Osteoblast (primary cell): ENCODE results near the gene DYRK1A. TPM values are rescaled to one million over a fixed set of nuclear protein-coding genes. Genes with fewer than 3 reads are reported as not detected.

ENCODE experiments used
- DNase-seq: peaks from one replicate; pipeline ENCODE4 v3.0.0; 2011; ENCODE audit warnings: low spot score, mixed read lengths; ENCODE audit not compliant: insufficient read length; ENCODE audit errors: missing footprints
- H2AFZ ChIP-seq: 2 replicates; pipeline ENCODE4 v1.6.0; 2011; ENCODE audit warnings: mild to moderate bottlenecking, low read length
- H3K27ac ChIP-seq: 2 replicates; pipeline ENCODE4 v1.5.1; 2011; ENCODE audit warnings: mild to moderate bottlenecking, low read depth, low read length, moderate library complexity
- H3K27me3 ChIP-seq: 2 replicates; pipeline ENCODE4 v1.6.0; 2012; ENCODE audit warnings: mild to moderate bottlenecking, control low read depth, inconsistent platforms, low read length, moderate library complexity; ENCODE audit not compliant: insufficient read depth
- H3K36me3 ChIP-seq: 2 replicates; pipeline ENCODE4 v1.5.1; 2011; ENCODE audit warnings: mild to moderate bottlenecking, low read length, control low read depth, moderate library complexity; ENCODE audit not compliant: insufficient read depth
- H3K4me1 ChIP-seq: 2 replicates; pipeline ENCODE4 v1.5.1; 2011; ENCODE audit warnings: mild to moderate bottlenecking, low read length, control low read depth, moderate library complexity; ENCODE audit not compliant: insufficient read depth
- H3K4me2 ChIP-seq: 2 replicates; pipeline ENCODE4 v1.6.0; 2011; ENCODE audit warnings: mild to moderate bottlenecking, low read length; ENCODE audit not compliant: insufficient read depth
- H3K4me3 ChIP-seq: fragments of 200-600 bp; sonication (generic); 3 replicates; pipeline ENCODE4 v1.5.1; 2012; ENCODE audit warnings: mild to moderate bottlenecking, low read length, inconsistent platforms; ENCODE audit not compliant: insufficient read depth
- H3K79me2 ChIP-seq: 2 replicates; pipeline ENCODE4 v1.6.0; 2012; ENCODE audit warnings: mild to moderate bottlenecking, low read length, control low read depth, inconsistent platforms; ENCODE audit not compliant: insufficient read depth
- H3K9me3 ChIP-seq: 2 replicates; pipeline ENCODE4 v1.5.1; 2011; ENCODE audit warnings: low read depth, low read length, control low read depth
- H4K20me1 ChIP-seq: 2 replicates; pipeline ENCODE4 v1.6.0; 2012; ENCODE audit warnings: mild to moderate bottlenecking, low read length, control low read depth; ENCODE audit not compliant: insufficient read depth
- CTCF ChIP-seq: IDR thresholded peaks from 2 replicates; pipeline ENCODE4 v1.5.1; 2011; ENCODE audit warnings: mild to moderate bottlenecking, low read depth, low read length, moderate library complexity; ENCODE audit errors: extremely low read depth
- total RNA-seq: library from RNA; depleted of rRNA; stranded (reverse); fragments of >200 nt; gene quantifications from 2 replicates; pipeline ENCODE4 v1.2.3, GENCODE V29; 2012

DYRK1A gene
- total RNA-seq, 1 donor: 99.2 TPM

- DNase-seq: no peak
- no peaks in the 10 kb centered on the region for H3K27me3 ChIP-seq
- no peaks in the 10 kb centered on the region for H3K4me1 ChIP-seq
- no peaks in the 10 kb centered on the region for H3K79me2 ChIP-seq
- H3K4me3 ChIP-seq: no peak overlapping the region
- no peak for TF ChIP-seq CTCF
- H3K9me3 ChIP-seq: peaks cover 6% of the 10 kb centered on the region
- H2AFZ ChIP-seq: no peak overlapping the region
- no peak overlapping the region for H3K4me2 ChIP-seq
- no peaks in the 10 kb centered on the region for H3K36me3 ChIP-seq
- H4K20me1 ChIP-seq: no peaks in the 10 kb centered on the region
- no peak overlapping the region for H3K27ac ChIP-seq
Measured at GRCh38 chr21:37346841-37347430, 19.6 kb upstream of the DYRK1A start.

DNA sequence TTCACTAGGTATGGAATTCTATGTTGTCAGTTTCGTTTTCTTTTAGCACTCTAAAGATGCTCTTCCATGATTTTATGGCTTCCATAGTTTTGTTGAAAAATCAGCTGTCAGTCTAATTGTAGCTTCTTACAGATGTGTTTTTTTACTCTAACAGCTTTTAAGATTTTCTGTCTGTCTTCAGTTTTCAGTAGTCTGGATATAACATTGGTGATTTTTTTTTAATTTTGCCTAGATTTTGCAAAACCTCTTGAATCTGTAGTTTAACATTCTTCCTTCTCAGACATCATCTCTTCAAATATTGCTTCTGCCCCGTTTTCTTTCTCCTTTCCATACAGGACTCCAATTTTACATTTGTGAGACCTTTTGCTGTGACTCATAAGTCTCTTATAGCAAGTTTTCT lies 17.9 kb upstream of the DYRK1A start:
- H3K4me2 ChIP-seq: no peak overlapping the region
- DNase-seq: no peak
- H3K4me3 ChIP-seq: no peak overlapping the region
- H2AFZ ChIP-seq: no peak overlapping the region
- H3K27me3 ChIP-seq: no peaks in the 10 kb centered on the region
- H3K36me3 ChIP-seq: no peaks in the 10 kb centered on the region
- no peak overlapping the region for H3K27ac ChIP-seq
- TF ChIP-seq CTCF: no peak
- peaks cover 6% of the 10 kb centered on the region for H3K9me3 ChIP-seq
- no peaks in the 10 kb centered on the region for H3K79me2 ChIP-seq
- H3K4me1 ChIP-seq: no peaks in the 10 kb centered on the region
- no peaks in the 10 kb centered on the region for H4K20me1 ChIP-seq

GRCh38 chr21:37350472-37350871 lies 16.1 kb upstream of the DYRK1A start:
- no peaks in the 10 kb centered on the region for H3K79me2 ChIP-seq
- H3K4me2 ChIP-seq: no peak overlapping the region
- H3K4me3 ChIP-seq: no peak overlapping the region
- no peaks in the 10 kb centered on the region for H3K36me3 ChIP-seq
- no peaks in the 10 kb centered on the region for H4K20me1 ChIP-seq
- no peak overlapping the region for H3K27ac ChIP-seq
- no peak for DNase-seq
- TF ChIP-seq CTCF: no peak
- no peaks in the 10 kb centered on the region for H3K4me1 ChIP-seq
- peaks cover 6% of the 10 kb centered on the region for H3K9me3 ChIP-seq
- H3K27me3 ChIP-seq: peaks cover 3% of the 10 kb centered on the region
- no peak overlapping the region for H2AFZ ChIP-seq

- no peak overlapping the region for H3K27ac ChIP-seq
- no peak overlapping the region for H3K4me2 ChIP-seq
- no peaks in the 10 kb centered on the region for H3K79me2 ChIP-seq
- no peak for DNase-seq
- no peaks in the 10 kb centered on the region for H3K9me3 ChIP-seq
- H3K27me3 ChIP-seq: peaks cover 3% of the 10 kb centered on the region
- H3K4me3 ChIP-seq: no peak overlapping the region
- no peak overlapping the region for H2AFZ ChIP-seq
- peaks cover 9% of the 10 kb centered on the region for H3K4me1 ChIP-seq
- H3K36me3 ChIP-seq: no peaks in the 10 kb centered on the region
- no peak for TF ChIP-seq CTCF
- no peaks in the 10 kb centered on the region for H4K20me1 ChIP-seq
Measured at GRCh38 chr21:37356706-37357105, 9.9 kb upstream of the DYRK1A start.
